COLO668 (cell line): ENCODE data around the gene TMEM52.

Experiments
- DNase-seq: peaks from one replicate; lab custom pipeline; 2025; ENCODE audit not compliant: unreplicated experiment; lab: John Stamatoyannopoulos, UW

The TMEM52 gene

DNA sequence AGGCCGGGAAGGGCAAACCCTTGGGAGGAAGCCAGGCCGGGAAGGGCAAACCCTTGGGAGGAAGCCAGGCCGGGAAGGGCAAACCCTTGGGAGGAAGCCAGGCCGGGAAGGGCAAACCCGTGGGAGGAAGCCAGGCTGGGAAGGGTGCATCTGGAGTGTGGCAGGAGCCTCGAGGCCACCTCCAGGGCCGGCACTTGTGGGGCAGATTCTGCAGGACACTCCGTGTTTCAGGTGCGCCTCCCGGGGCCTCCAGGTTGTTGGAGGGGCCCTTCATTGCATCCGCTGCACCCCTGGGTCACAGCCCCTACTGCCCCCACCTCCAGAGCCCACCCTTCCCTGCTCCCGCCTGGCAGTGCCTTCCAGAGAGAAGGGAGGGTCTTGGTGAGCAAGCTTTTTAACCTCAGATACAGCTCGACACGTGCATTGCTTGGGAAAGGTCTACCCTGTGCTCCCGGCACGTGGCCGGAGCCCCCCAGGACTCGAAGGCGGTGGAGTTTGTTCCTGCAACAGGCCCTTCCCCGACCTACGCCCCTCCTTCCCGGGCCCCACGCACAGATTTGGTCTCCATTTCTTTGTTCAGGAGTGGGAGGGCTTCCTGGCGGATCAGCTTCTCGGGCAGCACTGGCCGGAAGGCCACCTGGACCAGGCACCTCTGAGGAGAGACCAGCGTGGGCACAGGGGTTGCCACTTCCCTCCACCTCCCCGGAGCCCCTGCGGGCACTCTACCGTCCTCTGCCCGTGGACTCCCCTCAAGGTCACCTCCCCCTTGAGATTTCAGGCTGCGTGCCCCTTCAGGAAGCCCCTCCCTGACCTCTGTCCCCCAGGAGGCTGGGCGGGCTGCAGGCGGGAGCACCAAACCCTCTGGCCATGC is 9.4 kb upstream of the TMEM52 start:
- DNase-seq, result no peak

DNA sequence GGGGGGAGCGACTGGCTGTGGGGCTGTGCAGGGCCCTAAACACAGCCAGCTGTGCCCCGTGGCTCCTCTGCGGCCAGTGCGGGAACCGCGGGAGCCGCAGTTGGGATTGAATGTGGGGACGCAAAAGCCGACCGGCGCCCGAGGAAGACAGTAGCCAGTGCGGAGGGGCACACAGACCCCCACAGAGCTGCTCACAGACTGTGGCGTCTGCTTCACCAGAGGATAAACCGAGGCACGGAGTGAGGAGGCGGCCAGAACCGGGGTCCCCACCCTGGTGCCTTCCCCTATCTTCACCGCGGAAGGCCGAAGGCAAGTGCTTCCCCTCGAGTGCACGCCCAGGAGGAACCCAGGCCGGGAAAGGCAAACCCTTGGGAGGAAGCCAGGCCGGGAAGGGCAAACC is 8.7 kb upstream of the TMEM52 start:
- no peak for DNase-seq

DNA sequence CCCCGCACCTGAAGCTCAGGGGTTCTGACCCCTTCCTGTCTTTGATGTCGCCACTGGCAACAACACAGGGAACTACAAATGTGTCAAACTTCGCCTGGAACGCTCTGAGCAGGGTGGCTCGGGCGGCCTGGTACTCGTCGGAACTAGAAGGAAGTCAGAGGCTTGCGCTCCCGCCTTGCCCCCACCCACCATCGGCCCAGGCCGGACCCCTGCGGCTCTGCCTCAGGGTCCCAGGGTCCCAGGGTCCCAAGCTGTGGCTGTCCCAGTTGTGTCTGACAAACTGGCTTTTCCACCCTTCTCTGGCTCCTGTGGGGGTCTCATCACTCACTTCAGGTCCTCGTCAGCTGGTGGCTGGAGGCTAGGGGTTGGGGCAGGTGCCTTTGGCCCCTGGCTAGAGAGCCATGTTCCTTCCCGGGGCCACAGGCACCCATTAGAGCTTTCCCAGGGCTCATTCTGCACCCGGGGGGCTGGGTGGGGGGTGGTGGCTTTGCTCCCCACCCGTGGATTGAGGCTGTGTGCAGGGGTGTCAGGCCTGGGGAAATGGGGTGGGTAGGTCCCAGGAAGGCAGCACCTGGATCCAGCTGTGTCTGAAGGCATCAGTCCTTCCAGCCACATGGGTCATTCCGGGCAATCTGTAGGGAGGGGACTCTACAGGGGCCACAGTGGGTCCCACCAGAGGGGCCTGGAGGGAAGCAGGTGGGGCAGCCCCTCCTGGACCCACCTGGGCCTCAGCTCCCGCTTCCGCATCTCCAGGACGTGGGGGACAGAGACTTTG is 8.0 kb upstream of the TMEM52 start:
- DNase-seq, result no peak

DNA sequence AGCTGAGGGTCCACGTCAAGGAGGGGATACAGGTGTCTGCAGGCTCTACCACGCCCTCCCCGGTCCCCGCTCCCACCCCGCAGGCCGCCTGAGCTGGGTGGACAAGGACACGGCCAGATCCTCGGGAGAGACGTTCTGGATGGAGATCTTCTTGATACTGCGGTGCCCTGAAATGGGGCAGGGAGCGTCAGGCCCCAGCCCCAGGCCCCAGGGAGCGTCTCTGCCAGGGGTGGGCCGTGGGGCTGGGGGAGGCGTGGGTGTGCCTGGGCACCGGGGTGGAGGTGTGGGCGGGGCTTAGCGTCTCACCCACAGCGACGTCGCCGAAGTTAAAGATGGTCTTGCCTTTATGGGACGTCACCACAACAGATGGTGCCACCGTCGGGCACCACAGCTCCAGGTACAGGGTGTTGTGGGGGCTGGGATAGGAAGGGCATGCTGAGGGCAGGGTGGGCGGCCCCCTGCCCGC is 7.3 kb upstream of the TMEM52 start:
- no peak for DNase-seq

DNA sequence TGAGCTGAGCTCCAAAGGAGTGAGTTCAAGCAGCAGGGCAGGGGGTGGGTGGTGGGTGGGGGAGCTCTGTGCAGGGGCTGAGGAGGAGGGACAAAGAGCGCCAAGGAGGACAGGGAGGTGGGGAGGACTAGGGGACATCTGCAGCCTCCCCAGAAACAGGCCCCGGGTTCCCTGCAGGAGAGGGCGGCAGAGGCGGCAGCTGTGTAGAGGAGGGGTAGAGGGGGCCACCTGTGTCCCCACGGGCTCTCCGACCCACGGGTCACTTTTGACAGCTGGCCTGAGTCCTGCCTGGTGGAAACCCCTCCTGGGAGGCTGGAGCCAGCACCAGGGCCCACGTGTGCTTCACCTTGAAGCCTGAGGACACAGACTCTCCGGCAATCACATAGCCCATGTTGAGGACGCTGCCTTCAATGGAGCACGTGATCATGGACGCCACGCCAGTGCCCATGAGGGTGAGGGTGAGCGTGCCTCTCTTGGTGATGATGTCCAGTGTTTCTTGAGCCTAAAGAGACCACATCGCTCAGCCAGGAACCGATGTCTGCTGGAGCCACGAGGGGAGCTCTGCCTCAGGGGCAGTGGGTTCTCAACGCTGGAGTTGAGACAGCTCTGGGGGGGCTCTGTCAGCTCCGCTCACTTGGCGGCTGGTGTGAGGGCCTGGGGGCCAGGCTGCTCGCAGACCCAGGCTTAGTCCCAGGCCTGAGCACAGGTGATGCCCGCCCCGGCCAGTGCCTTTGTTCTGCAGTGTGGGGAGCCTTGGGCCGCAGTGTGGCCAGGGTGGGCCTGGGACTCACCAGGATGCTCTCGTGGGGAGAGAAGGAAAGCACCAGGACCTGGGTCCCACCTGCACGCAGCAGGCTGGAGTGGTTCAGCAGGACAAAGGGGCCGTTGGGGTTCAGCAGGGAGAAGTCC is 6.6 kb upstream of the TMEM52 start:
- no peak for DNase-seq

DNA sequence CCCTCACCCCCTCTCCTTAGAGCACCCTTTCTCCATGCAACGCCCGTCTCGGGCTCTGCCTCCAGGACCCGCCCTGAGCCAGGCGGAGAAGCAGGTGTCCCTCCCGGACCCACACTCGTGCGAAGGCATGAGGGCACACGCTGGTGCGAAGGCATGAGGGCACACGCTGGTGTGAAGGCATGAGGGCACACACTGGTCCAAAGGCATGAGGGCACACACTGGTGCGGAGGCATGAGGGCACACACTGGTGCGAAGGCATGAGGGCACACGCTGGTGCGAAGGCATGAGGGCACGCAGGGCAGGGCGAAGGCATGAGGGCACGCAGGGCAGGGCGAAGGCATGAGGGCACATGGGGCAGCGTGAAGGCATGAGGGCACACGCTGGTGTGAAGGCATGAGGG is 5.8 kb upstream of the TMEM52 start:
- DNase-seq, result no peak

DNA sequence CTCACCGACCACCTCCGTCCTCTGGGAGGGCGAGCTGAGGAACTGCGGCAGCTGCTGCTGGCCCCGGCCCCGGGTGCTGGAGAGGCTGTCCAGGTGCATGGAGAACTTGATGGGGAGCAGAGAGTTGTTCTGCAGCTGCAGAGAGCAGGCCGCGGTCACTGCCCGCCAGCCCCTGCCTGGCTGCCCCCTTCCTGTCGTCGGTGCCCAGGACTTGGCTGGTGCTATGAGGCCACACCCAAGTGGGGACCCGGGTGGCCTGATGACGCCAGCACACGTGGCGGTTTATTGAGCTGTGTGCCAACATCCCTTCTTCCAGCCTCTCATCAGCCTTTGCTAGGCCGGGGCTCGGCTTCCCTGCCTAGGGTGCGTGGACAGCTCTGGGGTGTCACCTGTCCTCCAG is 5.3 kb upstream of the TMEM52 start:
- DNase-seq, result peak; percentile 42

DNA sequence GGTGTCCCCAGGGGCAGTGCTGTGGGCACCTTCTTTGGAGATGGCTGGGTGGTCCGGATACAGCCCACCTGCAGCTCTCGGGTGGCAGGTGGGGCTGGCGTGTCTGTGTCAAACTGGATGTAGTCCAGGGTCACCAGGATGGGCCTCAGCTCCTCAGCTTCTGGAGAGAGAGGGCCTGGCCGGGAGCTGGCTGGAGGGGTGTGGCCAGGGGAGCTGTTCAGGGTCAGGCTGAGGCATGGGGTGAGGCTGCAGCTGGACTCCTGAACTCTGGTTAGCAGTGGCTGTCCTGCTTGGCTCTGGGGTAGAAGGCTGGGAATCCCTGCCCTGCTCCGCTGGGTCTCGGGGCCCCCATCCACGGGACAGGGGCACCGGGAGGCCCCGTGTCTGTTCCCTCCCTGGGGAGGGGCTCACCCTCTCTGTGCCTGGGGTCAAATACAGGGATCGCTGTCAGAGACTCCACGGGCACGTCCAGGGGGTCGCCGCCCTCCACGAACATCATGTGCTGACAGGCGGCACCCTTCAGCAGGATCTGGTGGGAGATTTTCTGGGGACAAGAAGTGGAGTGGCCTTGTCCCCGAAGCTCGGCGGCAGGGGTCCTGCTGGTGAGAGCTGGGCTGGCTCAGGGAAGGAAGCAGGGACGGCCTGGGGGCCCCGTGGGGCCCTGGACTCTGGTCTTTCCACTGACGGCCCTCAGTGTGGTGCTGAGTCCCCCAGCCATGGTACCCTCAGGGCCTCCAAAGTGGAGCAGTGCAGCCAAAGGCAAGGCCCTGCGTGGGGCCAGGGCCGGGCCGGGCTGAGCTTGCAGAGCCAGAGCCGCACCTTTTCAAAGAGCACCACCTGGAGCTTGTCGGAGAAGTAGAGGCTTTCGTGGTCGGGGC is 4.1 kb upstream of the TMEM52 start:
- no peak for DNase-seq

DNA sequence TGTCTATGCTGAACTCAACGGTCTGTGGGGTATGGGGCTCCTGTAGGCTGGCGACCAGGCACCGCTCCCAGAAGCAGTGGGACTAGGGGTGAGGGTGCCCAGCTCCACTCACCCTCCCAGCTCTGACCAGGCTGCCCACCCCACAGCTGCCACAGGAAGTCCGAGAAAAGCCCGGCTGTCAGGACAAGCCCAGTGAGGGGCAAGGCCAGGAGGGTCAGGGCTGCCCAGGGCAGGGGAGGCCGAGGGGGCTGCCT is 3.5 kb upstream of the TMEM52 start:
- no peak for DNase-seq

DNA sequence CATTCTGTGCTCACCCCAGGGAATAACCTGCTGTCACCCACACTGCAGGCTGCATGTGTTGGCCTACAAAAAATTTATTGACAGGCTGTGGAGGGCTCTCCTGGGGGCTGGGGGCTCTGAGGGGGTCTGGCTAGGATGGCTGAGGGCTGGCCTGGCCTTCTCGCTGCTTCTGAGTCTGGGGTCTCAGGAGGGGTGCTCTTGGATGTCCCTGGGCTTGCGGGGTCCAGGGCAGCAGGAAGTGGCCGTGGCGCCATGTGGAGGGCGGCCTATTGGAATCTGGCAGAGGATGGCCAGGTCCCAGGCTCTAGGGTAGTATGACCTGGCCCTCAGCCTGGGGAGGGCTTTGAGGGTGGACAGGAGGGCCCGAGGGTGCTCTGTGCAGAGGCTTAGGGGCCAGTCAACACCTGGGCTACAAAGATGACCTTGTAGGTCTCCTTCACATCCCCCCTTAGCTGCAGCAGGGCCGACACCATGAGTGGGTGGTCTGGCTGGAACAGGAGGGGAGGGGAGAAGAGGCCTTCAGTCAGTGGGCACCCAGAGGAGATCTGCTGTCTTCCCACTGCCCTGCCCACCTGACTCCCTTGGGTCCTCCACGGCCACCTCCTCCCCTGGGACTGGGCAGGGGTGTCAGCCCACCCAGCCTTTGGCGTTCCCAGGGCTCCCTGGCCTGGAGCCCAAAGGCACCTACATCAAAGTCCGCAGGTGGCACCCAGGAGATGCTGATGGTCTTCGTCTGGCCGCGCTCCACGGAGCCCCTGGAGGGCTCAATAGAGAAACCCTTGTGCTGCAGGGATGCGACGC is 3.0 kb upstream of the TMEM52 start:
- no peak for DNase-seq

DNA sequence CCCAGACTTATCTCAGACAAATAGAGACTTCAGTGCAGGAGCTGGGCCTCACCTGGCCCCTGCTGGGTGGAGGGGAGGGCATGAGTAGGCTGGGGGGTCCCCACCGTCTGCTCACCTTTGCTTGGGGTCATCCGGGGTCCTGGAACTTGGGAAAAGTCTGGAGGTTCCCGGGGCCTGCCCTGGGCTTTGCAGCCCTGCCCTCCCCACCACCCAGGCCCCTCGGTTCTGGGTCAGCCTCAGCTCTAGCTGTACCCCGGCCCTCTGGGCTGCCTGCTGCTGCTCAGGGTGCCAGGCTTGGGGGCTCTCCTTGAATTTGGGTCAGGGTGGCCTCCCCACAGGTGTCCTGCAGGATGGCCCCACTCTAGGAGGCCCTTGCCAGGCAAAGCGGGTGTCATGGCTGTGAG is 2.4 kb upstream of the TMEM52 start:
- DNase-seq, result no peak

DNA sequence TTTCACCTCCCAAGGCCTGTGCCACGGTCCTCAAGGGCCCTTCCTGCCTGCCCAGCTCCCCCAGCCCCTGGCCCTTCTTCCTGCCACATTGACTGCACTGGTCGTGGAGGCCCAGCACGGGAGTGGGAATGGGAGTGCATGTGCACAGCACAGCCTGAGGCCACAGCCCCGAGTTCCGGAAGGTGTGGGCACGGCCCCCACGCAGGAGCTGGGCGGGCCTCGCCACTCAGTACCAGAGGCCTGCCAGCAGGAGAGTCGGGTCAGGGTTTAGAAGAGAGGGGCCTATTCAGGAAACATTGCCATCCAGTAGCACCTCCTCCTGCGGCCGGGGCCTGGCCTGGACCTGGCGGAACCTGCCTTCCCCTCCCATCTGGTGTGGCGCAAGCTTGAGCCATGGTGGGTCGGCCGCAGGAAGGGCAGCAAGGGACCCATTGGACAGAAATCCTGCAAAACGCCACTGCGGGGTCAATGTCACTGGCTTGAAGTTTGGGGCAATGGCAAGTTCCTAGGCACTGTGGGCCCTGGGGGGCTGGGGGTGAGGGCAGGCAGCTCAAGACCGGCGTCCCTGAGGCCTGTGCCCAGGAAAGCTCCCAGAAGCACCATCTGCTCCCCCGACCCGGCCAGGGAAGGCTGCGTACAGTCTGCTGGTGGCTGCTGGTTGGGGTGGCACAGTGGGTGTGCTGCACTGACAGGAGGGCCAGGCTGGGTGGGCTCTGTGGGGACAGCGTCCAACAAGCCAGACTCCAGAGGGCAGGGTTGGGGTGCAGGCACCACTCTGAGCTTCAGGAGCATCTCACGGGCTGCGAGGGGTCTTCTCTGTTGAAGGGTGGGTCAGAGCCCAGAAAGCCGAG is 1.8 kb upstream of the TMEM52 start:
- no peak for DNase-seq

DNA sequence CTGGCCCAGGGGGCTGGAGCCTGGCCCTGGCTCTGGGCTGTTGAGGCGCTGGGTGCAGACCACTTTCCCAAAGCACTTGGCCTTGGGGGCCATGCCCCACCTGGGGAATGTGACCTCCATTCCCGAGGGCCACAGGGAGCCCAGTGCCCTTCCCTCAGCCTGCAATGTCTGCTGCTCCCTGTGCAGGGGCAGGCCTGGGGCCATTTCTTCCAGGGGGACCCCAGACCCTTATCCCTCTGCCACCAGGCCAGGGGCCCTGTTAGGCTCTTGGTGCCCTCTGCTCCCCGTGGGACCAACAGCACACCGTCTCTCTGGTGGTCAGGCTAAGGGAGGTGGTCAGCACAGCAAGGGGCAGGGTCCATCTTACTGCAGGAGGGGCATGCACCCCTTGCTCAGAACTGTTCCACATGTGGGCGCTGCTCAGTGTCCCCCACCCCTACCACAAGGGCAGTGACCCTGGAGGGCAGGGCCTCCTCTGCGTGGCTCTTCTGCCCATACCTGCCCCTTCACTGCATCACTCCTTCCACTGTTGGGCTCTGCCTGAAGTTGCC is 1.1 kb upstream of the TMEM52 start:
- DNase-seq, result no peak

DNA sequence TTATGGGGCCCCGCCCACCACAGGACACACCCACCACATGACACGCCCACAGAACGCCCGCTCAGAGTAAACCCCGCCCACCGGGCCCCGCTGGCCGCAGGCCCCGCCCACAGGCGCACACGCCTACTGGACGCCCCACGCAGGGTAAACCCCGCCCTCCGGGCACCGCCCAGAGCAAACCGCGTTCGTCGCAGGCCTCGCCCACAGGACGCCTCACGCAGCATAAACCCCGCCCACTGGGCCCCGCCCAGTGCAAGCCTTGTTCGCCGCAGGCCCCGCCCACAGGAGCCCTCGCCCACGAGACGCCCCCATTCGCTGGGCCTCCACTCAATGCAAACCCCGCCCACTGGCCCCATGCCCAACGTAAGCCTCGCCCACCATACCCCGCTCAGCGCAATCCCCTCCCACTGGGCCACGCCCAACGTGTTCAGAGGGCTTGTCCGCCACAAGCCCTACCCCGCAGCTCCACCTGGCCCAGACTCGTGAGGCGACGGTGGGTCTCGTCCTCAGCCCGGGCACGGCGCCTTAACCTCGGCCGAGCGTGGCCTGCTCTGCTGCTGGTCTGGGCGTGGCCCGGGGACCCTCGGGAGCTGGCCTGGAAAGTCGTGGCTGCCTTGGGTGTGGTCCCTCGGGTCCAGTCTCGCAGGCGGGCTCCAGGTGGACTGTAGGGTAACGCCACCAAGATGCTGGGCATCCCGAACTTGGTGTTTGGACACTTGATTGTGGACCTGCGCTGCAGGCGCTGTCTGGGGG is 401 bp upstream of the TMEM52 start:
- DNase-seq, result peak; percentile 100

DNA sequence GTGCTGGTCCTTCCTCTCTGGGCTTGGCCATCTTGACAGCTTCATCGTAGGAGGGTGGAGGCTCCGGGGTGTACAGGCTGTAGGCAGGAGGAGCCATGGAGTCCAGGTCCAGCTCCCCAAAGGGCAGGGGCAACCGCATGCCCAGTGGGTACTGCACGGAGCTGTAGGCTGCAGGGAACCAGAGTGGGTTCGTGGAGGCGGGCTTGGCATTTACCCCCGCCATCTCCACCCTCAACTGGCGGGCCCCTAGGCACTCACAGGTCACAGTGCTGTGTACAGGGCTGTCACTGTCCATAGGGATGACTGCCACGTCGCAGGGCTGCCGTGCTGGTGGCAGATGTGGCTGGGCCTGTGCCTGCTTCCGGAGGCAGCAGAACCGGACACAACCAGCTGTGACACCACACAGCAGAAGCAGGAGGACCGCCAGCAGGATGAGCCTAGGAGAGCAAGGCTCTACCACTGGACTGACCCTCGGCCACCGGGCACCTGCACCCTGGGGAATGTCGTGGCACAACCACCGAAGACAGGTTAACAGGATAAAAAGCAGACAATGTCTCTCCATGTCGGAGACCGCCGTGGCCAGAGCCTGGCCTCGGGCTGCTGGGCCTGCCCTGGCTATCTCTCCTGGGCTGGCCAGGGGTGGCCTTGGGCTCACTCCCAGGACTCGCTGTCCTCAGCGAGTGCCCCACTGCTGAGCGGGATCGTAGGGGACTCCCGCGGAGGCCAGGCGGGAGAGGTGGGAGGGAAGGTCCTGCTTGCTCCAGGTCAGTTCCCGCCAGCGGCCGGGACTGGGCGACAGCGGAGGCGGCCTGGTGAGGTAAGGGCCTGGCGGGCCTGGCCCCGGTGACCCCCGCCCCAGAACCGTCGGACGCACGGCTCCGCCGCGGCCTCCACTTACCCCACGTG is 831 bp downstream of the TMEM52 start:
- DNase-seq, result peak; percentile 56

DNA sequence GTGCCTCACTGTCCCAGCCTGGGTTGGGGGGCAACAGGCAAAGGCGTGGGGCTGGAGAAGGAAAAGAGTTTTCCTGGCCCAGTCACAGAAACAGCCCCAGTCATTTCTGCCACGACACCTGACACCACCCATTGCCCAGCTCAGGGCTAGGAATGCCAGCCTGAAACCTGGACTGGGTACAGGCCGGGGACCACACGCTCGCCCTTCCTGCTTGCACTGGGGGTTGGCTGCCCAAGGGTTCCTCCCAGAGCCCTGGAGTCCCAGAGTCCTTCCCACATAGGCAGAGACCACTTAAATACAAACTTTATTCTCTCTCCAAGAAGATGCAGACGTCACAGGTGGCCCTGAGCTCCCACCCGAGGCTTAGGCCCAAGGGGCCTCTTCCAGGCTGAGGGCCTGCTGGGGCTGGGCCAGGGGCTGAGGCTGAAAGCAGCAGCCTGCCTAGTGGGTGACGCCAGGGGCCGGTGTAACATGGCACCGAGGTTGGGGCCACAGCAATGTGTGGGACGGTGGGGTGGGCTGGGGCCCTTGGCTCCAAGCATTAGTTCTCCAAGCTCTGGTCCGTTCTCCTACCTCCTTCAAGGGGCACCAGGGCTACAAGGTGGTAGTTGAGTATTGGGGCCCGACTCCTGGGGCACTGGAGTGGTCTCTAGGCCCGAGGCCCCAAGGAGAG is 1.6 kb downstream of the TMEM52 start:
- DNase-seq, result no peak
